ENCODE data around the gene MLLT3.

DNA sequence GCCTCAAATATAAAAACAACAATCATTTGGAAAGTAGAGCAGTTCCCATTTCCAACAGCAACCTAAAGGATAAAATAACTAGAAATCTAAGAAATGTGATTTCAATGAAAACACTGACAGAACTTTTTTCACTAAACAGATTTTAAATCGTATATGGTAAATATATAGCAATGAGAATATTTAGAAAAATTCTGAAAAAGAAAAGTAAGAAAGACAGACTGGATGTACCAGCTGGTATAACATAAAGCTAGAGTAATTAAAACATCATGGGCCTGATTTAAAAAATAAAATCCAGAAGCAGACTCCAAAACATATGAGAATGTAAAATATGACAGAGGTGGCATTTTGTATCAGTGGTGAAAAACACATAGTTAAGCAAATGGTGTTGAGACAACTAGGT is 308.9 kb downstream of the MLLT3 start:
- TF ChIP-seq POLR2A (IDR thresholded peaks at IDR 0.05), result no peak
- TF ChIP-seq, protein P1, sequence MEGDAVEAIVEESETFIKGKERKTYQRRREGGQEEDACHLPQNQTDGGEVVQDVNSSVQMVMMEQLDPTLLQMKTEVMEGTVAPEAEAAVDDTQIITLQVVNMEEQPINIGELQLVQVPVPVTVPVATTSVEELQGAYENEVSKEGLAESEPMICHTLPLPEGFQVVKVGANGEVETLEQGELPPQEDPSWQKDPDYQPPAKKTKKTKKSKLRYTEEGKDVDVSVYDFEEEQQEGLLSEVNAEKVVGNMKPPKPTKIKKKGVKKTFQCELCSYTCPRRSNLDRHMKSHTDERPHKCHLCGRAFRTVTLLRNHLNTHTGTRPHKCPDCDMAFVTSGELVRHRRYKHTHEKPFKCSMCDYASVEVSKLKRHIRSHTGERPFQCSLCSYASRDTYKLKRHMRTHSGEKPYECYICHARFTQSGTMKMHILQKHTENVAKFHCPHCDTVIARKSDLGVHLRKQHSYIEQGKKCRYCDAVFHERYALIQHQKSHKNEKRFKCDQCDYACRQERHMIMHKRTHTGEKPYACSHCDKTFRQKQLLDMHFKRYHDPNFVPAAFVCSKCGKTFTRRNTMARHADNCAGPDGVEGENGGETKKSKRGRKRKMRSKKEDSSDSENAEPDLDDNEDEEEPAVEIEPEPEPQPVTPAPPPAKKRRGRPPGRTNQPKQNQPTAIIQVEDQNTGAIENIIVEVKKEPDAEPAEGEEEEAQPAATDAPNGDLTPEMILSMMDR (IDR thresholded peaks at IDR 0.05), result no peak
